Stomach (tissue), 4 donors: Measurements from ENCODE around the gene CFAP77.

ENCODE experiments used
- POLR2A ChIP-seq, 4 donors: fragments of 450-650 bp; IDR thresholded peaks; one replicate each; pipeline ENCODE4 v1.6.1; 2016; ENCODE audit warnings: antibody characterized with exemption in 4 of 4, control low read depth in 2 of 4, mild to moderate bottlenecking in 1 of 4, moderate library complexity in 1 of 4
- TF ChIP-seq, protein P1 (sequence below), 7 experiments: fragments of 450-650 bp in 4 of 7; fragments of 200-600 bp in 3 of 7; sonication (generic) in 3 of 7; IDR thresholded peaks; one replicate each; pipeline ENCODE4 v1.5.1; 2016 to 2019; ENCODE audit warnings: antibody characterized with exemption in 7 of 7, control low read depth in 2 of 7, mild to moderate bottlenecking in 1 of 7

- TF ChIP-seq, protein P1, sequence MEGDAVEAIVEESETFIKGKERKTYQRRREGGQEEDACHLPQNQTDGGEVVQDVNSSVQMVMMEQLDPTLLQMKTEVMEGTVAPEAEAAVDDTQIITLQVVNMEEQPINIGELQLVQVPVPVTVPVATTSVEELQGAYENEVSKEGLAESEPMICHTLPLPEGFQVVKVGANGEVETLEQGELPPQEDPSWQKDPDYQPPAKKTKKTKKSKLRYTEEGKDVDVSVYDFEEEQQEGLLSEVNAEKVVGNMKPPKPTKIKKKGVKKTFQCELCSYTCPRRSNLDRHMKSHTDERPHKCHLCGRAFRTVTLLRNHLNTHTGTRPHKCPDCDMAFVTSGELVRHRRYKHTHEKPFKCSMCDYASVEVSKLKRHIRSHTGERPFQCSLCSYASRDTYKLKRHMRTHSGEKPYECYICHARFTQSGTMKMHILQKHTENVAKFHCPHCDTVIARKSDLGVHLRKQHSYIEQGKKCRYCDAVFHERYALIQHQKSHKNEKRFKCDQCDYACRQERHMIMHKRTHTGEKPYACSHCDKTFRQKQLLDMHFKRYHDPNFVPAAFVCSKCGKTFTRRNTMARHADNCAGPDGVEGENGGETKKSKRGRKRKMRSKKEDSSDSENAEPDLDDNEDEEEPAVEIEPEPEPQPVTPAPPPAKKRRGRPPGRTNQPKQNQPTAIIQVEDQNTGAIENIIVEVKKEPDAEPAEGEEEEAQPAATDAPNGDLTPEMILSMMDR (IDR thresholded peaks at IDR 0.05) = no peak
- TF ChIP-seq POLR2A (IDR thresholded peaks at IDR 0.05) = no peak
Measured at GRCh38 chr9:132554755-132555154, 144.7 kb downstream of the CFAP77 start.
